Endodermal cell (in vitro differentiated cells): ENCODE measurements around the gene CHMP4B. TPM values are rescaled to one million over a fixed set of nuclear protein-coding genes. Genes with fewer than 3 reads are reported as not detected.

ENCODE experiments used
- DNase-seq: peaks from one replicate; pipeline ENCODE4 v3.0.0-alpha.2; 2017
- H3K27ac ChIP-seq: 2 replicates; pipeline ENCODE4 v1.5.1; 2013; ENCODE audit warnings: mild to moderate bottlenecking, low read depth, low read length, moderate library complexity
- H3K27me3 ChIP-seq: 2 replicates; pipeline ENCODE4 v1.6.1; 2013; ENCODE audit warnings: mild to moderate bottlenecking, low read length, moderate library complexity; ENCODE audit not compliant: insufficient read depth, control insufficient read depth, poor library complexity, severe bottlenecking
- H3K36me3 ChIP-seq: 2 replicates; pipeline ENCODE4 v1.7.0; 2013; ENCODE audit warnings: mild to moderate bottlenecking, low read length, moderate library complexity; ENCODE audit not compliant: control insufficient read depth, insufficient read depth
- H3K4me1 ChIP-seq: one replicate; pipeline ENCODE4 v1.7.0; 2013; ENCODE audit warnings: low read length; ENCODE audit not compliant: control insufficient read depth, insufficient read depth
- H3K4me3 ChIP-seq: 2 replicates; pipeline ENCODE4 v1.5.1; 2013; ENCODE audit warnings: mild to moderate bottlenecking, low read length, moderate library complexity
- H3K9ac ChIP-seq: 2 replicates; pipeline ENCODE4 v1.6.1; 2013; ENCODE audit warnings: mild to moderate bottlenecking, low read length, moderate library complexity; ENCODE audit not compliant: poor library complexity, severe bottlenecking; ENCODE audit errors: extremely low read depth
- H3K9me3 ChIP-seq: 2 replicates; pipeline ENCODE4 v1.6.1; 2013; ENCODE audit warnings: mild to moderate bottlenecking, low read length, moderate library complexity; ENCODE audit not compliant: control insufficient read depth
- H3K27ac Mint-ChIP-seq: 2 replicates; pipeline ENCODE4 v1.8.0; 2020; ENCODE audit warnings: mixed read lengths
- H3K27me3 Mint-ChIP-seq: 2 replicates; pipeline ENCODE4 v1.8.0; 2021; ENCODE audit warnings: mild to moderate bottlenecking, mixed read lengths; ENCODE audit not compliant: insufficient read depth
- H3K36me3 Mint-ChIP-seq: 2 replicates; pipeline ENCODE4 v1.8.0; 2020; ENCODE audit warnings: low read depth, mixed read lengths
- H3K4me1 Mint-ChIP-seq: 2 replicates; pipeline ENCODE4 v1.8.0; 2020; ENCODE audit warnings: mixed read lengths
- H3K4me3 Mint-ChIP-seq: 2 replicates; pipeline ENCODE4 v1.8.0; 2020; ENCODE audit warnings: mild to moderate bottlenecking, moderate library complexity, mixed read lengths
- H3K9me3 Mint-ChIP-seq: 2 replicates; pipeline ENCODE4 v1.8.0; 2020; ENCODE audit warnings: mild to moderate bottlenecking, mixed read lengths
- WGBS, 2 experiments: methylation state at CpG; one replicate each; pipeline versions ENCODE4 v1.1.5 to v1.1.7; 2013; ENCODE audit warnings: missing lambda C conversion rate in 2 of 2, mixed read lengths in 1 of 2; ENCODE audit not compliant: insufficient coverage in 1 of 2, insufficient read length in 1 of 2; 5-methylcytosine and 5-hydroxymethylcytosine counted together
- long read RNA-seq, 4 experiments: library from polyadenylated mRNA in 2 of 4; library from RNA in 1 of 4; library from capped mRNA in 1 of 4; stranded (forward) in 3 of 4; unstranded in 1 of 4; transcript quantifications; one replicate each; pipeline ENCODE4 v2.0.0, GENCODE V29; 2020 to 2021; ENCODE audit warnings: inconsistent platforms in 1 of 4
- polyA plus RNA-seq, 2 experiments: library from polyadenylated mRNA; stranded (reverse); fragments of 50-300 nt; gene quantifications; one replicate each; pipeline ENCODE4 v1.2.3, GENCODE V29; 2013
- total RNA-seq, 2 donors: library from RNA; stranded (reverse); fragmentation: NEBNext Ultra II Directional in 1 of 2; extraction: Animal tissue kit (Norgen Biotek cat#: 25700) in 1 of 2; gene quantifications; 2 replicates in 1 of 2; 3 replicates in 1 of 2; pipeline ENCODE4 v1.2.1, GENCODE V29; 2021
- TF ChIP-seq, protein P1 (sequence below): fragments of 200-600 bp; sonication (generic); conservative IDR thresholded peaks from 2 replicates; pipeline ENCODE4 v1.5.0; 2021; ENCODE audit warnings: antibody characterized with exemption, mild to moderate bottlenecking

Gene CHMP4B, protein sequence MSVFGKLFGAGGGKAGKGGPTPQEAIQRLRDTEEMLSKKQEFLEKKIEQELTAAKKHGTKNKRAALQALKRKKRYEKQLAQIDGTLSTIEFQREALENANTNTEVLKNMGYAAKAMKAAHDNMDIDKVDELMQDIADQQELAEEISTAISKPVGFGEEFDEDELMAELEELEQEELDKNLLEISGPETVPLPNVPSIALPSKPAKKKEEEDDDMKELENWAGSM
- 100 to 1,000 TPM in 1 of 2 donors, 10 to 100 TPM in 1; 81.5 to 116 TPM for total RNA-seq
- 74.7 TPM for polyA plus RNA-seq (2013, experiment 1 of 2)
- 71.3 TPM for polyA plus RNA-seq (2013, experiment 2 of 2)
- long read RNA-seq, experiment 1, transcript CHMP4B-201 (5 exons, 1,646 nt) = major isoform, 41 of 61 reads
- long read RNA-seq, experiment 1, partial matches to known transcripts = 16 of 61 reads
- long read RNA-seq, experiment 1, other reads (novel, unspliced or antisense) = 4 of 61 reads
- long read RNA-seq, experiment 2, partial matches to known transcripts = 4 of 4 reads
- long read RNA-seq, experiment 2, other reads (novel, unspliced or antisense) = 0 of 4 reads
- long read RNA-seq, experiment 3, partial matches to known transcripts = 1 of 1 reads
- long read RNA-seq, experiment 3, other reads (novel, unspliced or antisense) = 0 of 1 reads
- long read RNA-seq, experiment 4, partial matches to known transcripts = 14 of 14 reads
- long read RNA-seq, experiment 4, other reads (novel, unspliced or antisense) = 0 of 14 reads

DNA sequence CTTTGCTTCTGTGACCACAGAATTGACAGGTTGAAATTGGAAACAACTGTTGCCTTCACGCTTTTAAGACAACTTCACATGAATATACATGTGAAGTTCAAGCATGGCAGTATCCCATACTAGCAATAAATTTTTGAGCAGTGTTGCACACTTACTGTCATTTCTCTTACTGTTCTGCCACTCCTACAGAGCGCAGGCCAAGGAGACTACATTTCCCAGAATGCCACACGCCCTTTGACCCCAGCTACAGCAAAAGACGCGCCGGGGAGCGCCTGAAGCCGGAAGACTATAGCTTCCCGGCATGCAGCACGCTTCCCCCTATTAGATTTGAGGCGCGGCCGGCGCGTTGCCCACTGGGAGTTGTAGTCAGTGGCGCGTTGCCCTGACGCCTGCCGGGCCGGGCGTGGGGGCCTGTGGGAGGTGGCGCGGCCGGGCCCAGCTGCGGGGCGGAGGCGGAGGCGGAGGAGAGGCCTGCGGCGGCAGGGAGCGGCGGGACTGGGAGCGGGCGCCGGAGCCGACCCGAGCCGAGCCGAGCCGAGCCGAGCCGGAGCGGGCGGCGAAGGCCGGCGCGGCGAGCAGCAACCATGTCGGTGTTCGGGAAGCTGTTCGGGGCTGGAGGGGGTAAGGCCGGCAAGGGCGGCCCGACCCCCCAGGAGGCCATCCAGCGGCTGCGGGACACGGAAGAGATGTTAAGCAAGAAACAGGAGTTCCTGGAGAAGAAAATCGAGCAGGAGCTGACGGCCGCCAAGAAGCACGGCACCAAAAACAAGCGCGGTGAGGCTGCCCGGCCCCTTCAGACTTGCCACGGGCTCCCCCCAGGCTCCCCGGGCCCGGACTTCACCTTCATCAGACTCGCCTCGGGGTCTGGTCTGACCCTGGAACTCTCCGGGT lies at the start of gene CHMP4B:
Gene CHMP4B, plus strand, starts transcription at position 464 of the 891 bp plus-strand sequence. Its CDS starts 121 bp downstream, at position 585.
- TF ChIP-seq, protein P1, sequence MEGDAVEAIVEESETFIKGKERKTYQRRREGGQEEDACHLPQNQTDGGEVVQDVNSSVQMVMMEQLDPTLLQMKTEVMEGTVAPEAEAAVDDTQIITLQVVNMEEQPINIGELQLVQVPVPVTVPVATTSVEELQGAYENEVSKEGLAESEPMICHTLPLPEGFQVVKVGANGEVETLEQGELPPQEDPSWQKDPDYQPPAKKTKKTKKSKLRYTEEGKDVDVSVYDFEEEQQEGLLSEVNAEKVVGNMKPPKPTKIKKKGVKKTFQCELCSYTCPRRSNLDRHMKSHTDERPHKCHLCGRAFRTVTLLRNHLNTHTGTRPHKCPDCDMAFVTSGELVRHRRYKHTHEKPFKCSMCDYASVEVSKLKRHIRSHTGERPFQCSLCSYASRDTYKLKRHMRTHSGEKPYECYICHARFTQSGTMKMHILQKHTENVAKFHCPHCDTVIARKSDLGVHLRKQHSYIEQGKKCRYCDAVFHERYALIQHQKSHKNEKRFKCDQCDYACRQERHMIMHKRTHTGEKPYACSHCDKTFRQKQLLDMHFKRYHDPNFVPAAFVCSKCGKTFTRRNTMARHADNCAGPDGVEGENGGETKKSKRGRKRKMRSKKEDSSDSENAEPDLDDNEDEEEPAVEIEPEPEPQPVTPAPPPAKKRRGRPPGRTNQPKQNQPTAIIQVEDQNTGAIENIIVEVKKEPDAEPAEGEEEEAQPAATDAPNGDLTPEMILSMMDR = no peak
- H3K4me1 Mint-ChIP-seq = peaks cover 30% of the 10 kb centered on the region
- no peaks in the 10 kb centered on the region for H3K27me3 Mint-ChIP-seq
- Histone ChIP-seq H3K27me3 (no peaks in the 10 kb centered on the region), H3K36me3 (peaks cover 11% of the 10 kb centered on the region), H3K4me1 (peaks cover 6% of the 10 kb centered on the region), H3K4me3 (peak within 1 kb of the TSS; percentile 85), H3K9me3 (no peaks in the 10 kb centered on the region), H3K27ac (peak within 1 kb of the TSS; percentile 33), H3K9ac (peak within 1 kb of the TSS; percentile 81)
- H3K4me3 Mint-ChIP-seq = peak within 1 kb of the TSS; percentile 97
- peaks cover 15% of the 10 kb centered on the region for H3K36me3 Mint-ChIP-seq
- peak within 1 kb of the TSS; percentile 93 for H3K27ac Mint-ChIP-seq
- peak; percentile 99 for DNase-seq
- H3K9me3 Mint-ChIP-seq = no peaks in the 10 kb centered on the region
- 0 to 4% methylated on average over 19 to 71 of the region's 71 CpGs for WGBS, 2 experiments

DNA sequence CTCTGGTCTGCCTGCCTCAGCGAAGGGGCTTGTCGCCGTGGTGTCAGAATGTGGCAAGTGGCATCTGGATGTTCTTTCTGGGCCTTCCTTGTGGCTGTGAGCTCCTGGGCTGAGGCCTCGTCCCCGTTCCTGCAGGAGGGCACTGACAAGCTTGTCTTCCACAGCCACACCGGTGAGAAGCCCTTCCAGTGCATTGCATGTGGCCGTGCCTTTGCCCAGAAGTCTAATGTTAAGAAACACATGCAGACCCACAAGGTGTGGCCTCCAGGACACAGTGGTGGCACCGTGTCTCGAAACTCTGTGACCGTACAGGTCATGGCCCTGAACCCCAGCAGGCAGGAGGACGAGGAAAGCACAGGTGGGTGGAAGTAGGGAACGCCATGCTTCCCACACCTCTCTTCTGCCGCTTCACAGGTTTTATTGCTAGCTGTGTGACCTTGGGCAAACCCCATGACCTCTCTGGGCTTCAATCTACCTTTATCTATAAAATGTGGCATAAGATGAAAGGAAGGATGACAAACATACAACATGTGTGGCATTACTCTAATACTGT lies 49.4 kb upstream of the CHMP4B start:
- Mint-ChIP-seq H3K36me3 (peaks cover 60% of the 10 kb centered on the region), H3K9me3 (no peaks in the 10 kb centered on the region), H3K4me1 (no peaks in the 10 kb centered on the region), H3K27ac (no peak overlapping the region), H3K4me3 (no peak overlapping the region), H3K27me3 (no peaks in the 10 kb centered on the region)
- TF ChIP-seq, protein P1 = no peak
- Histone ChIP-seq H3K27ac (no peak overlapping the region), H3K4me3 (no peak overlapping the region), H3K9ac (no peak overlapping the region), H3K36me3 (peaks cover 18% of the 10 kb centered on the region), H3K27me3 (no peaks in the 10 kb centered on the region), H3K9me3 (no peaks in the 10 kb centered on the region), H3K4me1 (no peaks in the 10 kb centered on the region)
- DNase-seq = no peak
- WGBS, 2 experiments = 84 to 90% methylated on average over 10 to 13 of the region's 13 CpGs

DNA sequence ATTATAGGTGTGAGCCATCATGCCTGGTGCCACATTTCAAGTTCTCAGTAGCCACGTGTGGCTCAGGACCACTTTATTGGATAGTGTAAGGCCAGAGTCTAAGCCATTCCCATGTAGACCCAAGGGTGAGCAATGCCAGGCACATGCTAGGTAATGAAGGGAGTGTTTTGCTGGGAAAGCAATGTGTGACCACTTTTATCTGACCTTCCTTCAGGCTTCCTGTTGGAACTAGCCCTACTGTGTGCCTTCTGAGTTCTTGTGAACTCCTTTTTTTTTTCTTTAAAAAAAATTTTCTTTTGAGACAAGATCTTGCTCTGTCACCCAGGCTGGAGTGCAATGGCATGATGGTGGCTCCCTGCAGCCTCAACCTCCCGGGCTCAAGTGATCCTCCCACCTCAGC lies 46.0 kb upstream of the CHMP4B start:
- H3K4me3 Mint-ChIP-seq = no peak overlapping the region
- H3K27ac ChIP-seq = no peak overlapping the region
- H3K36me3 Mint-ChIP-seq = peaks cover 55% of the 10 kb centered on the region
- no peaks in the 10 kb centered on the region for H3K9me3 ChIP-seq
- no peak overlapping the region for H3K4me3 ChIP-seq
- TF ChIP-seq, protein P1 = no peak
- H3K36me3 ChIP-seq = peaks cover 21% of the 10 kb centered on the region
- H3K27me3 Mint-ChIP-seq = no peaks in the 10 kb centered on the region
- no peaks in the 10 kb centered on the region for H3K4me1 Mint-ChIP-seq
- no peaks in the 10 kb centered on the region for H3K27me3 ChIP-seq
- no peak overlapping the region for H3K27ac Mint-ChIP-seq
- DNase-seq = no peak
- no peaks in the 10 kb centered on the region for H3K4me1 ChIP-seq
- no peaks in the 10 kb centered on the region for H3K9me3 Mint-ChIP-seq
- 83 to 95% methylated on average over 2 of the region's 2 CpGs for WGBS, 2 experiments
- no peak overlapping the region for H3K9ac ChIP-seq
